Limb (tissue), 2 donors: ENCODE measurements around the gene RIT2.

Experiments
- DNase-seq, 2 donors: peaks; one replicate each; pipeline ENCODE4 v3.0.0-alpha.2; 2016; ENCODE audit errors: extremely low spot score in 2 of 2

RIT2 gene

DNA sequence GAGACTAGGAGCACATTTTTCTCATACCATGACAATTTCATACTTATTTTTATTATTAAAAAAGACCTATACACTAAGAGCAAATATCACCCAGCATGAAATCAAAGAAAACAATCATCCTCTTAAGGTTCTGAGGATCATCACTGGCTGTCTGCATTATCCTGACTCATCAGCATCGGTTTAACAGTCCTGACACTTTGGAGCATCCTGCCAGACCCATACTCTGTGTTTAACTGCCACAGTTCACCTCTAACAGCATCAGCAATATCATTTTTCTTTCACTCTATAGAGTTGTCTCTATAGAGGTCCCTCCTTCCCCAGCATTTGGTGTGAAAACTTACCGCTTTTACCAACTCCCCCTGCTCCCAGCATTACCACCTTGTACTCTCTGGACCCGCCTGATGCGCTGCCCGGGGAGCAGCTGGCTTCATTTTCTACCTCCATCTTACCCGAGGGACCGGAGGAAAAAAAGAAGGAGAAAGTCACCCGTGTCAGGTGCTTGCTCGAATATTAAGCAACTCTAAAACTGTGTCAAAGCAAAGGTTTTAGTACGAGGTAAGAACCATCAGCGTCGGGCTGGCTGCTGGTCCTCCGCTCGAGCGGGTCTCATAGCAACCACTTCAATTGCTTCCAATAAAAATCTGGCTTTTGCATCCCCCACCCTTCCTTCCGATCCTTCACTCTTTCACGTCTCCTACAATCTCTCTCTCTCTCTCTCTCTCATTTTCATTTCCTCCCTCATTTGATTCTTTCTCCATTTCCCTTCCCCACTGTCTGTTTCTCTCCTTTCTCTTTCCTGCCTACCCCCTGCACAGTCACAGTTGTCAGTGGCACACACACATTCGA, at the start of gene RIT2:
Gene RIT2 (minus strand): TSS at position 610 of the 846 bp plus-strand sequence.
- DNase-seq = no peak

DNA sequence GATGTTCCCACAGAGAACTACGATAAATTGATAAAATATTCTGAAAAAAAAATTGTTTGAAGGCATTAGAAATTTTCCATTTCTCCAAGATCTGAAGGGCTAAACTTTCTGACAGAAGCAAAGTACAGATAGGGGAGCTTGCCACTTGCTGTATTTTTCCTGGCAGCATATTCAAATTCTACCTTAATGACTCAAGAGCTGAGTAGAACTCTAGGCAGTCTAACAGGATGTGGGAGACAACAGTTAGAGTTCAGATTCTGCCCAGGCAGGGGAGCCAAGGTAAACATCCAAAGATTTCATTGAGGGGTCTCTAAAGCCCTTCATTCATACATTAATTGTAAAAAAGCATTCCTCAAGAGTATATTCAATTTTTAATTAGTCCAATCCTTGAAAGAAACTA, 46.0 kb upstream of the RIT2 start:
- no peak for DNase-seq

DNA sequence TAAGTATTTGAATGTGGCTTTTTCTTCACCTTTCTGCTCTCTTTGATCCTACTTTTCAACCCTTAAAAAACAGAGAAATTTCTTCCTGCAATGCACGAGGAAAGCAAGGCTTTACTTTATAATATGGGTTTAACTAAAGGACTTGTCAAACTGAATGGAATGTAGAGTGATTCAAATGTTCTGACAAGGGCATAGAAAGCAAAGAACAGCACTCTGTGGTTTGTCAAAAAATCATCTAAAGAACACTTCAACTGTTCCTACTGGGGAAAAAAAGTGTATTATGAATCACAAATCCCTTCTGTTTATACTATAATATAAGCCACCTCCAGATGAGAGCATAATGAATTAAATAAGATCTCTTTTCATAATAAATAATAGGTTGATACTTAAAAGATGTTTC, 45.0 kb upstream of the RIT2 start:
- no peak for DNase-seq

DNA sequence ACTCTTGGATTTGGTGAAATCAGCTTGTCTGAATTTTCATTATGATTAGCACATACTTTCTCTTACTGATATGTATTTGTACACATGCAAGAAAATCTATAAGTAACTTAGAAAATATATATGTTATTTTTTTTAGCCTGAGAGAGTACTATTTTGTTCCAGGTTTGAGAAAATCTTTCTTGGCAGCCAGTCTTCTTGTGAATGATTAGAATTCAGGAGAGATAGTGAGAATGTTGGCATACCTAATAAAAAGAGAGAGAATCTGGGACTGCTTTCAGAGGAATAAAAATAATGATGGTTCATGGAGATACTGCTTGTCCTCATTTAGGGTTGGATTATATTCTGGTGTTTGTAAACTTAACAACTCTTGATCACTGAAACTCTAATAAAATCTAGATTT, 44.4 kb upstream of the RIT2 start:
- no peak for DNase-seq

DNA sequence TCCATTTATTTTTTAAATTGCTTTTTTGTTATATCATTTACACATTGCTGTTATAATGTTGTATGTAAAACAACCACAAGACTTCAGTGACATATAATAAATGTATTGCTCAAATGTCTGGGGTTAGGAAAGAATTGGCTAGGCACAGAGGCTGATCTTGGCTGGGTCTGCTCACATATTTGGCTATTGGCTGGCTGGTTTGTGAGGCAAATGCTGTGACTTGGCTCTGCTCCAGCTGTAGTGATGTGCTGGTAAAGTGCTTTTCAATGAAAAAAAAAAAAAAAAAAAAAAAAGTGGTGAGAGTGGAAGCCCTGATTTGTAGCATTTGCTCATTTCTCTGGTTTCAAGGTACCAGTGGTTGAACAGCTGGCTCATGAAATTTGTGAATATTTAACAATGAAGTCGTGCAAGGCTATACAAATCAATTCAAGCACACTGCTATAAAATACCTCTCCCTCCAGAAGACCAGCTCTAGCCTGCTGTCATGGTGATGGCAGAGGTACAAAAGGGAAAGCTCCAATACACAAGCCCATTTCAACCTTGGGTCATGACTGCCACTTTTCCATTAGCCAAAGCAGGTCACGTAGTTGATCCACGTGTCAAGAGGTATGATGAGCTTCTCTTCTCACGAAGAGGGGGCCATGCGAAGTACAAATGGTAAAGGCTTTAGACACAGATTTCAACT, 43.7 kb upstream of the RIT2 start:
- no peak for DNase-seq

DNA sequence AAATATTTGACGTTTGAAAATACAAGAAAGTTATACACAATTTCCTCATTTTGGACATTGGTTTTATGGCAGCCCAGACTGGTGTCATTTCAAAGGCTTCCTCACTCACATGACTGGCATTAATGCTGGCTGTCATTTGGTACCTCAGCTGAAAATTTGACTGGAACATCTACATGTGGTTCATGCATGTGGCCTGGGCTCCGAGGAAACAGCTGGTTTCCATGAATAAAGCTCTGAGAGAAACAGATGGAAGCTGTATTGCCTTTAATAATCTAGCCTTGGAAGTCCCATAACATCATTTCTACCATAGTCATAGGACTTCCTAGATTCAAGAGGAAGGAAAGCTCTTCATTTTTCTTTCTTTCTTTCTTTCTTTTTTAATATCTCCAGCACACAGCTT, 42.9 kb upstream of the RIT2 start:
- DNase-seq = no peak

DNA sequence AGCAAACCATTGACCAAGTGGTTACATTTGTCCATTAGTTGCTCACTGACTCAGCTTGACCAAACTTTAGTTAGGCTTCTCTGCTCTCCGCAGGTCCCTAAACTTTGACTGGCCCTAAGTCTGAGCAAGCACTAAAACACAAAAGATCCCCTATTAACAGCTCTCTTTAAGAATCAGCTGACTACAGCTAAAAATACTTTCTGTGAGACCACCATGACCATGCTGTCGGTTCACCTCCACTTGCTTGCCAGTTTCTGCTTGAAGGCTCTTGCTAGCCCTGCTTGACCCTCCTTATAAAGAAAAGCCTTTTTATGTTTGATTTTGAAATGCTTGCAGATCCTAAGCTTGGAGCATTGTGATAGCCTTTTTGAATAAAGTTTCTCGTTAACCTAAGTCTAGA, 40.4 kb upstream of the RIT2 start:
- no peak for DNase-seq

DNA sequence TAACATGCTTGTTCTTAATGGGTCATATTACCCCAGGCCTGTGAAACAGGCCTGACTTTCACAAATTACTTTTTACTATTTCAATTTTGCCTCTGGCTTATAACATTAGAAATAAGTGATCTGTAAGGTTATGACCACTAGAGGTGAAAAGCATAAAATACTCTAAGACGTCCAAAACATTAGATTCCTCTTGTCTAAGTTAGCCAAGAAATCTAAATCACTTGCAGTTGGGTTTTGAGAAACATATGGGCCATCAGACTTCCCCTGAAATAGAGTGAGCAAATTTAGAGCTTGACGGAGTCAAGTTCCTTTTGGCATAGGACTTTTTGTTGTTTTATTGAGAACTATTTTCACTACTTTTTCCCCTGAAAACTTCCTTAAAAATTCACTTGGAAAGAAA, 32.7 kb upstream of the RIT2 start:
- no peak for DNase-seq

DNA sequence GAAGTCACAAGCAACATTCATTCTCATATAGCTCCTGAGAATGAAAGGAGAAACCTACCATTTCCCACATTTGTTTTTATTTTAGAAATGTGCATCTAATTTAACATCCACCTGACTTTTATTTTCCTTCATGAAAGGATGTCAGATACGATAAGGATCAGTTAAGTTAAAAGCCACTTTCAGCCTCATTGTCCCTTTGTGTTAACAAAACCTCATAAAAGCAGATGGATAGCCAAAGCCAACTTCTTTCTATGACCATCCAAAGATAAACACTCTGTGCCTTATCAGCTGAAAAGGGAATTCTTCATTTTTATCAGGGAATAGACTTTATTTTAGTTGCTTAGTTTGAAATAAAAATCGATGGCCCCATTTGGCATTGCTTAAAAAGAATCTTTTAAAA, 25.7 kb upstream of the RIT2 start:
- DNase-seq = no peak

DNA sequence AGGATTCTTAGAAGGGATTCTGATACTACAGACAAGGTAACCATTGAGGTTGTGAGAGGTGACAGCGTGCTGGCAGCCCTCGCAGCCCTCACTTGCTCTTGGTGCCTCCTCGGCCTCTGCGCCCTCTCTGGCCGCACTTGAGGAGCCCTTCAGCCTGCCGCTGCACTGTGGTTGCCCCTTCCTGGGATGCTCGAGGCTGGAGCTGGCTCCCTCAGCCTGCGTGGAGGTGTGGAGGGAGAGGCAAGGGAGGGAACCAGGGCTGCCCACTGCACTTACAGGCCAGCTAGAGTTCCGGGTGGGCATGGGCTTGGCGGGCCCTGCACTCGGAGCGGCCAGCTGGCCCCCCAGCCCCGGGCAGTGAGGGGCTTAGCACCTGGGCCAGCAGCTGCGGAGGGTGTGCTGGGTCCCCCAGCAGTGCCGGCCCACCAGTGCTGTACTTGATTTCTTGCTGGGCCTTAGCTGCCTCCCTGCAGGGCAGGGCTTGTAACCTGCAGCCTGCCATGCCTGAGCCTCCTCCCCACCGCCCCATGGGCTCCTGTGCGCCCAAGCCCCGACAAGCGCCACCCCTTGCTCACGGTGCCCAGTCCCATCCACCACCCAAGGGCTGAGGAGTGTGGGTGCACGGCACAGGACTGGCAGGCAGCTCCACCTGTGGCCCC, 23.9 kb upstream of the RIT2 start:
- no peak for DNase-seq

DNA sequence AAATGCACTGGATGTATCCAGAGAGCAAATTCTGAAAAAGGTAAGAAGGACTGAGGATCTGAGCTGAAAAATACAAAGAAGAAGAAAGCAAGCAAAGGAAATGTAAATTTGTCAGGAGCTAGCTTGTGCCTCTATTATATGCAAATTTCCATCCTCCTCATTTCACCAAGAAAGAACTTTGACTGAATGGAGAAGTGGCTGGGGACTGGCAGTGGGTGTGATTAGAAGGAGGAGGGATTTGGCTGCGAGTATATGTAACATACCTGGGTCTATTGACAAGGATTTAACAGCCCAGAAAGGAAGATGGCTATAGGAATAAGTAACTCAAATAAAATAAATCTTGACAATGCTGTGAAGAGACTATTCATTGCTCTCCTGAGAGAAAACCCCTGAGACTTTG, 19.4 kb upstream of the RIT2 start:
- DNase-seq = no peak

DNA sequence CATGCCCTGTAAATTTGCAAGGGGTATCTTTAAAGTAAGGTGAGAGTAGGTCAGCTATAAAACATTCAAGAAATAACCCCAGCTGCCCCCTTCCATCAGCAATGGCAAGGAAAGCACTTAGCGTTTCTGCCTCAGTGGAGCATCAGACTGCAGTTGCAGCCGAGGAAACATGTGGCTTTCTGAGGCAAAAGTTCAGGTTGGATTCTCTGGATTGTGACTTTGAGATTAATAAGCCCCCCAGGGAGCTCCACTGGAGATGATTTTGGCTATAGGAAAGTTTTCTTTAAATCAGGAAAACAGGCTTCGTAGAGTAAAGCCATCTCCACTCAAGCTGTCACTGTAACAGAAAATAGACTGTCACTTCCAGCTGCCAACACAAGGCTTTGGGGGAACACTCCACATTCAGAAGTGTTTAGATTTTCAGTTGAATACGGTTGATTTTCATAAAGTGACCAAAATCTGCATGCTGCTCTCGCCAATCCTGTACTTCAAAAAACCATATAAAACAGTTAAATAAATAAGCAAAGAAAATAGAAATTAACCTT, 15.3 kb upstream of the RIT2 start:
- DNase-seq = no peak

DNA sequence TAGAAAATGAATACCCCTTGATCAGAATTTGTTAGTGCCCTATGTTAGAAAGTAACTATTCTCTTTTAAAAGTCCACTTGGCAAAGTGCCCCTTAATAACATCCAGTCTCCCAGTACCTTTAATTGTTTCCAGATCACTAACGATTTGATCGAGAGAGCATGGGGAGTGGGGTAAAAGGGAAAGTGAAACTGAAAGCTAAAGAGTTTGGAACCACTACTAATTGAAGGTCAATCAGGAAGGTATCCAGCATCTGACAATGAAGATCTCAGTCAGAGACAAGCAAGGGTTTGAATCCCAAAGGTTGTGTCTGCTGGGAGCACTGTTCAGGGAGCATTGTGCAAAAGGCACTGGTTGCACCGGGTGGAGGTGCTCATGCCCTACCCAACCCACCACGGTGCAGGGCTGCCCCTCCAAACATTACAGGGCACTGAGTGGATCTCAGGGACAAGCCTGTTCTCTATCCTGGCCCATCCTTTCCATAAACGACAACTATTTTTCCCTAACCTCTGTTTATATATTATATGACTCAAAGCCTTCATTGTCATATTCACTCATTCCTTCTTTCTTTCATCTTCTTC, 14.6 kb upstream of the RIT2 start:
- no peak for DNase-seq

DNA sequence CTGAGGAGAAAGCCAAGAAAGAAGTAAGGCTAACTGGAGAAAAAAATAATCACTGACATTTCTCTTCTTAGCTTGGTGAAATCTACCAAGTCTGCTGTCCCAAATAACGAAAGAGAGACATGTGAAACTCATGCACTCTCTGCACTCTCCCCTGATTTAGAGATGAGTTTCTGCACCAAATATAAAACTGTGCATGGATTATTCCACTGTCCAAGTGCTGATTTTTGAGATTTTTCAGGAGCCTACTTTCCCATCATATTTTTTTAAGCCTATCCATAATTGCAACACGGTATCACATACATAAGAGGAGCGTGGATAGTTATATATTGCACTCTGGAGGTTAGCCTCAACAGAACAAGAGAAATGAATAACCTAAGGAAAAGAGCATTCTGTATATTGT, 10.0 kb upstream of the RIT2 start:
- no peak for DNase-seq

DNA sequence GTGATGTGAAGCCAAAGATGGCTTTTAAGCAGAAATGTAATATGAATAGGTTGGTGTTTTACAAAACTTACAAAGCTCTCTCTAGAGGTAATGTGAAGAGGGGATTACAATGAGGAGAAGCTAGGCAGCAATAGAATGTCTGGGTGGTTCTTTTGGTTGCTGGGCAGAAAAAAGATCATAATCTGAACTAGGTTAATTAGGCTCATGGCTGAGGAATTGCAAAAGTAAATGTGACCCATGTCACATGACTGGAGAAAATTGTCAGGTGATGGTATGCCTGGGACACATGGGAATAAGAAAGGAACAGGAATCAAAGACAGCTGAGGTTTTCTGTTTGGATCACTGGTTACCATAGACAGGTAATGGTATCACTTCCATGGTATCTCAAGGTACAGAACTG, 7.5 kb upstream of the RIT2 start:
- DNase-seq = no peak

DNA sequence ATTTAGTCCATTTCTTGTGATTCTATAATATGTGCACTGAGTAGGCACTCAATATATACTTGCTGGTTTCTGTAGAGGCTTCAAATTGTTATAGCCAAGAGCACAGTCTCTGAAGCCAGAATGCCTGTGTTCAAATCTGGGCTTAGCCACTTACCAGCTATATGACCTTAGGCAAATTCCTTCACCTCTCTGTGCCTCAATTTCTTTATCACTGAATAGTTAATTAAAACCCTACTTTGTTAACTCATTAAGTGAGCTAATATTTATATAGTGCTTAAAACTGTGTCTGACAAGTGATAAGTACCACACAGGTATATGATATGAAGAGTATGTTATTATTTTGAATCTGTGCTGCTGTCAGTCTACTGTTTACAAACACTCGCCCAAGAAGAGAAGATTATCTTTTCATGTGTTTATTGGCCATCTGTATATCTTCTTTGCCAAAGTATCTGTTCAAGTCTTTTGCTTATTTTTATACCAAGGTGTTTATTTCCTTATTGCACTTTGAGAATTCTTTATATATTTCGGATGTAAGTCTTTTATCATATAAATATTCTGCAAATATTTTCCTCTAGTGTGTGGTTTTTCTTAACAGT, 1.3 kb upstream of the RIT2 start:
- no peak for DNase-seq

DNA sequence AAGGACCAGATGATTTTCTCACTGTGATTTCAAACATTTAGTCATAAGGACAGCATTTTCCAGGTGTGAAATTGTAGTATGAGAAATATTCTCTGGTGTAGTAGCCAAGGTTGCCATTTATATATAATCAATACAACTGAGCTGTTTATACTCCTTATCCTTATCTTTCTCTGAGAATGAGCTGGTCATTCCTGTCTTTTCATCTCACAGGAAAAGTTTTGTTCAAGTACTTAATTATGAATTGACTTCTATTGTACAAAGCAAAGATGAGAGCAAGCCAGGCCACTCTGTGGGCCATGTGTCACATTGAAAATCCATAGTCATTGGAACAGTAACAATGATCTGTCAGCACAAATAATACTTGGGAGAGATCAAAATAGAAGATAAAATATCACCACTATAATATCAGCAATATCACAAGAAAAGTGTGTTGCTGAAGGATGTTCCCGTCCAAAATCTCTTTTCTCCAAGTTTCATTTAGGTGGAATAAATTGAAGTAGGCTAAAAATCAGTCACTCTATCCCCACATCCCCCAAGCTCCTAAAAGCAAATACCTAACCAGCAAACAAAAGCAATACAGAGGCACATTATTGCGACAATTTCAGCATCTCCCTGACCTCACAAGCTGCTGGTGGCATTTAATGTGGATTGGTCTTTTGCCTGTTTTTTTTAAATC, 2.1 kb downstream of the RIT2 start:
- no peak for DNase-seq

DNA sequence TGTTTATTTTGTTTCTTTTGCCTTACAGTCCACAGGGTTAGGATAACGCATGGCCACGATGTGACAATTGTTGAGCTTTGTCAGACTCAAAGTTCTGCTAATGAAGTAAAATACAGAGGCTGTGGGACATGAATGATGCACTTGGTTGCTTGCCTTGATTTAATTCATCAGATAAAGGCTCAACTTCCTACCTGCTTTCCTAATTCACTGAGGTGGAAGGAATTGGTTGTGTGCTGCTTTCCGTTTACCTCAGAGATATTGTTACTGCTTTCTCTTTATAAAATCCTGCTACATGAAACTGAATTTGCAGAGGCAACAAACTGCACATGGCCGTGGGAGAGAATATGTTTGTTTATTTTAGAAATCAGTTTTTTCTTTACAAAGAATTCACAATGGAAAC, 6.6 kb downstream of the RIT2 start:
- DNase-seq = no peak

DNA sequence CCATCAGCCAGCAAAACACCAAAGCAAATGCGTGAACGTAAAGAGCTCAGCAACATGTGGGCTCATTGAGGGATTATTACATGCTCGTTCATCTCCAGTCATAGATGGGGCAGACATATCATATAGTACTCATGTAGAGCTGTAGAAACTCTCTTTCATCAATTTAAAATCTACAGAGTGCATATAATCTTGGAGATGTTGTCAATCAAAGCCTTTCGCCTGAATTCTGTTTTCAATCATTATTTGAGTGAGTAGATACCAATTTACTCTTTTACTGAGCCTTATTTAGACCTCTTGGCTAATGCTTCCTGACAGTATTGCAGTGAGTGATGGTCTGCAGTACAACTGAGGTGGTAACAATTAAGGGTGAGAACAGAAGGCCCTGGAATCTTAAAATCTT, 7.0 kb downstream of the RIT2 start:
- DNase-seq = no peak

DNA sequence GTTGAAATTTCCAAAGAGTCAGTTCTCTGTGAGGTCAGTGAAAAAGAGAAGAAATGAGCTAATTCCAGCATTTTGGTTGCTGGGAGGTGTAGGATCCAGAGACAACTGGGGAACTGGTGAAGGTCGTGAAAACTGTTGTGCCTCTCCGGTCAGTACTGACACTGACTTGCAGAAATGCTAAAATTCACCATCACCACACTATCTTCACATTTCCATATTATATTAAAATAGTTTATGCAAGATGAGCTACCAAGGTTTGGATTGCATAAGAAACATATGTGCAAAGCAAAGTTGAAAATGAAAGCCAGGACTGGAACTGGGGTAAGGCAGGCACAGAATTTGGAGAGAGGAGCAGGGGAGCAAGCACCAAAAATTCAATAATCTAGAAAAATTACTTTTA, 21.8 kb downstream of the RIT2 start:
- DNase-seq = no peak

DNA sequence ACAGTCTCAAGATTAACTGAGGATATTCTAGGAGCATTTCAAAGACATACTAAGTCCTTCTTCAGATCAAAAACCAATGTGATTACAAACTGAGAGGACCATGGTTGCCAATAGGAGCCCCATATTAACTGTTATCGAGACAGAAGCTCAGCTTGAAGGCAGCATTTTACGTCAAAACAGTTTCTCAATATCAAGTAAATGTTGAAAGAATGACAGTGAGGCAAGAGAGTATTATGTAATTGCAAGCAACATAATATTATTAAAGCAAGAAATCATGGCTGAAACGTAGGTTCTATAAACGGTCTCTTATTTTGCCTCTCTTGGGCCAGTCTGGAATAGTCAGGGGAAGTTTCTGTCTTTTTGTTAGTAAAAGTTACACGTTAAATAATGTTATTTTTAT, 22.9 kb downstream of the RIT2 start:
- DNase-seq = no peak
